NCI-H2029 (cell line): ENCODE results near the gene ADAMTS17.

ENCODE experiments used
- DNase-seq: peaks from one replicate; lab custom pipeline; 2025; lab: John Stamatoyannopoulos, UW

Gene ADAMTS17

DNA sequence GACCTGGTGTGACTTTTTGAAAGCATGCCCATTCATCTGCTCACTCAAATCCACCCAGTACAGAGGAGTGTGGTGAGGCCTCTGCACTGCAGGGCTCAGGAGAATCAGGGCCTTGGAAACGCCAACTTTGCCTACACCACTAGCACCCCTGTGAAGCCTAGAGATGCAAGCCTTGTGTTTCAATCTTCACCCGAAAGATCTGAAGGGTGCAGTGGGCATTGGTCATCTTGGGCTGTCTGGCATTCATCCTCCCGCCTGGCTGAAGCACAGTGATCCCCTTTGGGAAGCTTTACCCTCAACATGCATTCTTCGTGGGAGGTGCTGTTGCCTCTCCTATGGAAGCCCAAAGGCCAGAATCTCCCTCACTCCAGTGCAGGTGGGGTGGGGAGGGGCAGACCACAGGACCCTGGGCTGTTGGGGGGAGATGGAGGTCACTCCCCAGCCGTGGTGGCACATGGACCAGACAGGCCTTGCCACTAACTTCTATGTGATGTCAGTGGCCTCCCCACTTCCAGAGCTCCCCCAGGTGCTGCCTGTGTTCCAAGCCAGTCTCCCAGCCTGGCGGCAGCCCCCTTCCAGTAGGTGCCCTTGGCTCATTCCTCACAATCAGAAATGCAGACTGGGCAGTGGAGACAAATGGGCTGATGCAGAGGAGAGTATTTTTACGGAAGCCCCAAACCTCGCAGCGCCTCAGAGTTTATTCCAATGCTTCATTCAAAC, 92.5 kb downstream of the ADAMTS17 start:
- no peak for DNase-seq

DNA sequence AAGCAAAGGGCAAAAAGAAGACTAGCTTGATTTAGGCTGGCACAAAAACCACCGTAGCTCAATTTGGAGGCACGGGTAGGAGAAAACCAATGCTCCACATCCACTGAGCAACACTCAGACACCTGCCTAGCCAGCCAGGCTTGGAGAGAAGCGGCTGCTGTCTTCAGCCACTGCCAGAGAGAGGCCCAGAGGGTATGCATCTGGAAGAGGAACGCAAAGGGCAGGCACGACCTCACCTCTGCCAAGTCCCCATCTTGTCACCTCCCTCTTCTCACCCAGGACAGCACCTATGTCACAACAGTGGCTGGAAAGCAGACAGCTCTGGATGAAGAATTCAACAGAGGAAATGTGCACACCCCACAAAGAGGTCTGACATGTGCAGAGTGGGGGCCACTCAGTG, 93.5 kb downstream of the ADAMTS17 start:
- DNase-seq: no peak

DNA sequence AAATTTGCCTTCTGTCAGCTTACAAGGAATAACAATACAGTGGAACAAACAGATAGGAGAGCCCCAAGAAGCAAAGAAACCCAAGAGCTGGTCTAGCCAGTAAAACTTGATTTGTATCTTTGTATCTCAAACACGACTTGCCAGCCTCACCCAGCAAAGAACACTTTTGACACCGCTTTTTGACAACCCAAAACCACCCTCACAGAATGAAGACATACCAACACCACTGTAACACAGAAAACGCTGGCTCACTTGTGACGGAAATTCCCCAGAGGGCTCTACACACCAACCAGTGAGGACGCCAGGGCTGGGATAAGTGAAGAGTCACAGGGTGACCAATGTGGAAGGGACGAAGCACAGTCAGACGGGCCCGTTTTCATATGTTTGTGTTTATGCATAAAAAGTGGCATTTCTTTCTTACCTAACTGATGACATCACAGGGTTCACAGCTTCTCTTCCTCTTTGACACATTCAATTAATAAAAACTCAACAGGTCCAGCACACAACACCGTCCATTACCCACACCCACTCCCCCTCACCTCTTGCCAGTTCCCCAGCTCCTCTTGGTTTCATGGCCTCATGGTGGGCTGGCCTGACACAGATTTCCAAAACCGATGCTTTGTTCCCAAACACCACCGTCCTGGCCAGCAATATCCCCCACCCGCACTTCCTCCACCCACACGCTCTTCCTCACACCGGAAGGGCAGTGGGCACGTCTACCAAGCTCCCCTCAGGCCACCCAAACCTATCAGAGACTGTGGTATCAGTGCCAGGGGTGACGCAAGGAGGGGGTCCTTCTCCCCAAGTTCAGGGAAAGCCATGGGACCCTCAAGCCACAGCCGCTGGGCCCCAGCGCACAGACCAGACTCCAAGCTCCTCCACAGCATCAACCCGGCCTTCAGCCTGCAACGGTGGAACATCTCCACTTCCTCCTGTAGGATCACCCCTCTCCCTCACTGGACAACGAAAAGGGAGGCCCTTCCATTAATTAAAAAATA, 94.2 kb downstream of the ADAMTS17 start:
- DNase-seq: no peak

DNA sequence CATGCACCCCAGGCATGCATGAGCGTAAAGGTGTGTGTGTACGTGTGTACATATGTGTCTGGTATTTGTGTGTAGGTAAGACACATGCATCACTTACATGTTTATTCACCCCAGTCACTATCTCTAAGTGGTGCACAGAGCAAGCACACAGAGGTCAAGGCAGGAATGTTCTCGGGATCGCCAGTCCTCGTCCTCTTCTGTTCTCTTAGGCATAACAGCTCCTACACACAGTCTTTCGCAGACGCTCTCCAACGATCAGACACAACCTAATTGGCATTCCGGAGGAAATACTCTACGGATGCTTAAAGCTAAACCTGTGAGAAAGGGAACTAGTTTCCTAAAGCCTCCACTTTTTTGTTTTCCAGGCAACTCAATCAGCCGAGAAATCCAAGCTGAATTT, 95.9 kb downstream of the ADAMTS17 start:
- DNase-seq: no peak

DNA sequence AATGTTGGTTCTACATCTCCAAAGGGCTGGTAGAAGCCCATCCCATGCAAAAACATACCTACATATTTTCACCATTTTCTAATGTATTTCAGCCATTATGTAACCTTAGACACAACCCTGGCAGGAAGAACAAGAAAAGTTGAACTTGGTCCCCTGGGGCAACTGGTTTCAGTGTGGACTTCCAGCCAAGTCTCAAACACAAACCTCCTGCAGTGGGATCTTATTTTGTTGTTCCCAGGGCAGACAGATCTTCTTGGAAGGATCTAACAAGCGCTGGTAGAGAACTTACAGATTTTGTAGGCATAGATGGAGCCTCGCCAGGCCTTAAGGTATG, 96.3 kb downstream of the ADAMTS17 start:
- DNase-seq: no peak

GRCh38 chr15:100244796-100245486, 96.8 kb downstream of the ADAMTS17 start:
- DNase-seq: no peak

DNA sequence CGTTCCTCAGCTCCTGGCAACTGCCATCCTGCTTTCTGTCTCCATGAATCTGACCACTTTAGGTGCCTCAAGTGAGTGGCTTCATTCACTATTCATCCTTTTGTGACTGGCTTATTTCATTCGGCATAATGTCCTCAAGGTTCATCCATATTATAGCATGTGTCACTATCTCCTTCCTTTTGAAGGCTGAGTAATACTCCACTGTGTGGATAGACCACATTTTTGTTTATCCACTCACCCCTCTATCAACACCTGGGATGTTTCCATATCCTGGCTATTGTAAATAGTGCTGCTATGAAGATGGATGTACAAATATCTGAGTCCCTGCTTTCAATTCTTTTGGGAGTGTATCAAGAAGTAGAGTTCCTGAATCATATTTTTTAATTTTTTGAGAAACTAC, 98.8 kb downstream of the ADAMTS17 start:
- DNase-seq: no peak

DNA sequence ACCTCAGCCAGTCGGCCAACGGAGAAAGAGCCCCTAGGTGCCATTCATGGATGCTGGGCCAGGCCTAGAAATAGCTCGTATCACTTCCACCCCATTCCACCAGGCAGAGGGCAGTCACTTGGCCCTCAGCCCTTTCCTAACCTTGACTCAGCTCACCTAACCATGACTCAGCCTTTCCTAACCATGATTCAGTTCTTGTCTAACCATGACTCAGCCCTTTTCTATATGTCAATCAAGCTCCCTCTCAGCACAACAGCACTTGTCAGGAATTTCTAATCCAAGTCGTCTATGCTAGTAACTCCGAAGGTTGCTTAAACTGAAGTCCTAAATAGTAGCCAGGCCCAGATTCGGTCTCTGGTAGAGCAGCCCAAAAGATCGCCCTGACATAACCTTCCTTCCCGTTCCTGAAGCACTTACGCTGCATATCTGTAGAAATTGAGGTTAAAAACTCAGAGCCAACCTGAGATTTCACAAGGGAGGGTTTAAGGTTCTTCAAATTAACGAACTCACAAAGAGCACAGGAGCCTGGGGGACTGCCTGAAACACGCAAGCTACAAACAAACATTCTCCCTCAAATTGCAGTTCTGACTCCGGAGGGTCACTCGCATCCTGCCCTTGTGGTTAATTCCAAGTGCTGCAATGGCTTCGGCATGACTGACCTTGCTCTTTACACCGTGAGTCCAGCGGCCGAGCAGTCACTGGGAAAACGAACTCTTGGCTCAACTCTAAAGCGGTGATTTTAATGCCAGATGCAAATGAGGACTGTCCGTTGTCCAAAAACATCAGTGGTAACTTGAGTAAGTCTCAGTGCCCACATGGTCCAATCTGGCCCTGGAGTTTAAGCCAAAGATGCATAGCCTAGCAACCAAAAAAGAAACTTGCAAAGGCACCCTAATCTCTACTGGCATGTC, 99.9 kb downstream of the ADAMTS17 start:
- no peak for DNase-seq

- DNase-seq: no peak
Measured at GRCh38 chr15:100236981-100237720, 104.6 kb downstream of the ADAMTS17 start.

DNA sequence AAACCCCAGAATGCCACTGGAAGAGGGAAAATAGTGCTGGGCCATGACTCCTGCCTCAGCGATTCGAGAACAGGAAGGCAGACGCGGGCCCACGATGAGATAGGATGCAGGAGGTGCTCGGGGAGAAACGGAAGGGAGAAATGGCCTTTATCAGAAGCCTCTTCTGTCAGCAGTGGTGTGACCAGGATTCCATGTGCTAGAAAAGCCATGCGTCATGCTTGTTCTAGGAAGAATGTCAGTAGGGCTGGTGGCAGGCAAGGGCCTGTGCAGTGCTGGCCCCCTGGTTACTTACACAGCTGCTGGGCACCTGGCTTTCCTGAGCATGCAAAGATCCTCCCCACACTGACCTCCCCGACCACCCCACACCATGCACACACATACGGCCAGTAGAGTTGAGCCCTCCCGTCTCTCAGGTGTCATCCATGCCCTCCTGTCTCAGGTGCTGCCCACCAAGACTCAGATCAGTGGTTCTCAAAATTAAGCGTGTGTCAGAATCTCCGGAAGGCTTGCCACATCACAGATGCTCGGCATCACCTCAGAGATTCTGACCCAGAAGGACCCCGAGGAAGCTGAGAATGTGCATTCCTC, 106.7 kb downstream of the ADAMTS17 start:
- DNase-seq: no peak

DNA sequence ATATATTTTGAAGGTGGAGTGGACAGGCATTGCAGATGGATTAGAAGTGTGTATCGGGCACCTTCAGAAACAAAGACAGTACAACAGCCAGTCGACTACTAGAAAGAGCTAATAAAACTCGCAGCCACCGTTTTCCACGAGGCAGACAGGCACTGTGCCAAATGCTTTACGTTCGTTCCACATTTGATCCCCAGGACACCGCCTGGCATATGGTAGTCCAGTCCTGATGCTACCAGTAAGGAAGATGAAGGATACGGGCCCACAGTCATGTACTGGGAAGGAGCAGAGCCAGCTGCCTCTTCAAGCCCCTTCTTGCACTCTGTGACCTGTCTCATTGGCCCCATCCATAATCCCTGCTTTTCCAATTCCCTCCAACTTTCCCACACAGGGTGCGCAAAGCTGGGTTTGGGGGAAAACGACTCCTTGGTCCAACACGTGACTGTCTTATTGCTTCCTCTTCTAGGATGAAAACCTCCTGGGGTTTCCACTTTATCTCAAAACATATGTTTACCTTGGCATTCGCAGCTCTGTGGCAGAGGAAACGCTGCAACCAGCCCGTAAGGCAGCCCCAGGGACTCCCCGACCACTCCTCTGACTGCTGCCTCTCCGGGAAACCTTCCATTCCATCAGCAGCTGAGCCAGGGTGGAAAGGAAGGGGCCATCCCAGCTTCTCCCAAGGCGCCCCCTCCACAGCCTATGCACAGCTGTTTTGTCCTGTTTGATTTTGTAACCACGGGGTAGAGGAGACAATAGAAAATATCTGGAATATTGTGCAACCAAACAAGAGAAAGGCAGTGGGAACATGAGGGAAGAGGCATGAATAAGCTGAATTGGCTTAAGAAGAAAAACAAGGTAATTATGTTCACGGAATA, 107.4 kb downstream of the ADAMTS17 start:
- DNase-seq: no peak

DNA sequence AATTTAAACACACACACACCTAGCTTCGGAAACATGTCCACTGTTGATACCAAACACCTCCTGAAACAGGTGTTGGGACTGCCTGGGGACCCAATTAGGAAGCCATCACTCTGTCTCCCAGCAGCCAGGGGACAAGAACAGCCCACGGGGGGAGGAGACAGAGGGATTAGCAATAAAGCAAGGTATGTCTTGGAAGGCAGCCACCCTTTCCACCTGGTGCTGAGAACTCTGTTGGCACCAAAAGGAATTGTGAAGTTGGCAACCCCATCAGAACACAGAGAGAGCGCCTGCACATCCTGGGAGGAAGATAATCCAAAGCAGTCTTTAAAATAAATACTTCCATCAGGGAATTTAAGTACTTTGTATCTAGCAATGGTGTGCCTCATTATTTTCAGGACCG, 111.0 kb downstream of the ADAMTS17 start:
- DNase-seq: peak; percentile 57

- peak; percentile 23 for DNase-seq
Measured at GRCh38 chr15:100229181-100230163, 112.3 kb downstream of the ADAMTS17 start.

DNA sequence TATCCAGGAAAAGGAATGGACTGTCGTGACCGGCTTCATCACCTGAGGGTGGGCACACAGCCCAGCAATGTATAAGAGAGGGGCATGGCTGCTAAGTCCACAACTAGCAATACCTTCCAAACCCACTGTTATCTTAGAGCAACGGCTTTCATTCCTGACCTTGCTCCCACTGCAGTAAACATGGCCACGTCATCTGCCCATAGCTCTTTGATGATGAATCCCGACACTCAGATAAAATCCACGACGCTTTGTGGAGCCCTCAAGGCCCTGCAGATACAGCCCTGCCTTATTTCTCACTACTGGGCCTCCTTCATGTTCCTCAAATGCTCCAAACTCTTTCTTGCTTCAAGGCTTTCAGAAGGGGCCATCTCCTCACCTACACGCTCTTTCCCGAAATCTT, 114.0 kb downstream of the ADAMTS17 start:
- DNase-seq: no peak

DNA sequence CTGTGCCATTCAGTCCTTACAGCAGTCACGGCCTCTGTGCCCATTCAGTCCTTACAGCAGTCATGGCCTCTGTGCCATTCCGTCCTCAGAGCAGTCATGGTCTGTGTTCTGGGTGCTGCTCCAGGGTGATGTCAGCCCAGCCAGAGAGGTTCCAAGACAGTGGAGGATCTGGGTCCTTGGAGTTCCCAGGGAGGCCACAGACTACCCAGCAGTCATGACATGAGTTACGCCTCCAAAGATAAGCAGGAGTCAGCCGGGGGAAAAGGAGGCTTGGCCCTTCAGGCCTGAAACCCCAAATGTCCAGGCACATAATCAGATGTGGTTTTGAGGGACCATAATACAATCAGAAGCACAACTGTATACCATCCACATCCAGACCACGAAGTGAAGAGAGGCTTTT, 115.7 kb downstream of the ADAMTS17 start:
- DNase-seq: no peak

GRCh38 chr15:100224206-100225185, 117.3 kb downstream of the ADAMTS17 start:
- DNase-seq: no peak

- DNase-seq: no peak
Measured at GRCh38 chr15:100222349-100222715, 119.4 kb downstream of the ADAMTS17 start.
